GM19324 (cell line): ENCODE results near the gene POLR2E.

Source experiments
- ATAC-seq: cut with Tn5 transposase; IDR thresholded peaks from one replicate; pipeline ENCODE4 v1.9.1; 2021; ENCODE audit warnings: mild to moderate bottlenecking, moderate library complexity; ENCODE audit not compliant: unreplicated experiment, low FRiP score

Gene POLR2E

DNA sequence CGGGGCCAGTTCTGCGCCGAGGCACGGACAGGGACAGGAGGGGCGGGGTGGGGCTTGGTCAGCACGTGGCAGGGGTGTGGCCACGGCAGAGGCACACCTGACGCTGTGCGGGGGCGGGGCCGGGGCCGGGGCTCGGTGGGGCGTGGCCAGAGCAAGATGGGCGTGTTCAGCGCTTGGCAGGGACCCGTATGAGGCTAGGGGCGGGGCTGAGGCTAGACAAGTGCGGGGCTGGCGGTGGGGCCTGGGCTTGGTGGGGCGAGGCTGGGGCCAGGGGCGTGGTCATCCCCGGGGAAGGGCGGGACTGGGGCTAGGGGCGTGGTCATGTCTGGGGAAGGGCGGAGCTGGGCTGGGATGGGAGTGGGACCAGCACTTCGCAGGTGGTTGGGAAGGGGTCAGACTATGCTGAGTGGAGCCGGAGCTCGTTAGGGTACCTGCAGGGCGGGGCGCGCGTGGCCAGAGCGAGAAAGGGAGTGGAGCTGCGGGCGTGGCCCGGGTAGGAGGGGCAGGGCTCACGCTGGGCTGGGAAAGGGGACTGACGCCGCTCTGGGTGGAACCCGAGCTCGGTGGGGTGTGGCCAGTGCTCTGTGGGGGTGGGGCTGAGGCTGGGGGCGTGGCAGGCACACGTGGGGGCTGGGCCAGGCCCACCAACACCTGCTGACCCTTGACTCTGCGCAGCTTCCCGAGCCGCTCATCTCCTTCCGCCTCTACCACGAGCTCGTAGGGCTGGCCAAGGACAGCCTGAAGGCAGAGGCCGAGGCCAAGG lies 12.8 kb downstream of the POLR2E start:
- ATAC-seq = no peak

DNA sequence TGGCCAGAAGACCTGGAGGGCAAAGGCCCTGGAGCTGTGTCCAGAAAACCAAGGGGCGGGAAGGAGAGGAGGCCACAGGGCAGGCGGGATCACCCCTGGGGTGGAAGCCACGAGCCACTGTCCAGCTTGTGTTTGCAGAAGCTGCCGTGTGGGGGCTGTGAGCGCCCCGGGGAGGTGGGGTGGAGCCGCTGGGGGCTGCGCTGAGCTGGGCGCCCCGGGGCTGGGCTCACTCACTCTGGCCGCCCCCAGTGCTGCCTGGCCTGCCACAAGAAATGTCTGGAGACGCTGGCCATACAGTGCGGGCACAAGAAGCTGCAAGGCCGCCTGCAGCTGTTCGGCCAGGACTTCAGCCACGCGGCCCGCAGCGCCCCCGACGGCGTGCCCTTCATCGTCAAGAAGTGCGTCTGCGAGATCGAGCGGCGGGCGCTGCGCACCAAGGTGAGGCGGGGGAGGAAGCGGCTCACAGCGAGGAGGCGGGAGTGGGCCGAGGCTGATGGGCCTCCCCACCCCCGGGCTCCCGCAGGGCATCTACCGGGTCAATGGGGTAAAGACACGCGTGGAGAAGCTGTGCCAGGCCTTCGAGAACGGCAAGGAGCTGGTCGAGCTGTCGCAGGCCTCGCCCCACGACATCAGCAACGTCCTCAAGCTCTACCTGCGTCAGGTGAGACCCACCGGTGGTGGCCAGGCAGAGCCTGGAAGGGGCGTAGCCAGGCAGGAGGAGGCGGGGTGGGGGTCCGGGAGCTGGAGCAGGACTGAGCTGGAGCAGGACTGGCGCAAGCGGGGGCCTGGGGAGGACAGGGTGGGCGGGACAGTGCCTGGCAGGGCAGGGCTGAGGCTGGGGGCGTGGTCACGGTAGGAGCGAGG lies 13.6 kb downstream of the POLR2E start:
- no peak for ATAC-seq

GRCh38 chr19:1080360-1081161 lies 14.6 kb downstream of the POLR2E start:
- ATAC-seq = no peak

DNA sequence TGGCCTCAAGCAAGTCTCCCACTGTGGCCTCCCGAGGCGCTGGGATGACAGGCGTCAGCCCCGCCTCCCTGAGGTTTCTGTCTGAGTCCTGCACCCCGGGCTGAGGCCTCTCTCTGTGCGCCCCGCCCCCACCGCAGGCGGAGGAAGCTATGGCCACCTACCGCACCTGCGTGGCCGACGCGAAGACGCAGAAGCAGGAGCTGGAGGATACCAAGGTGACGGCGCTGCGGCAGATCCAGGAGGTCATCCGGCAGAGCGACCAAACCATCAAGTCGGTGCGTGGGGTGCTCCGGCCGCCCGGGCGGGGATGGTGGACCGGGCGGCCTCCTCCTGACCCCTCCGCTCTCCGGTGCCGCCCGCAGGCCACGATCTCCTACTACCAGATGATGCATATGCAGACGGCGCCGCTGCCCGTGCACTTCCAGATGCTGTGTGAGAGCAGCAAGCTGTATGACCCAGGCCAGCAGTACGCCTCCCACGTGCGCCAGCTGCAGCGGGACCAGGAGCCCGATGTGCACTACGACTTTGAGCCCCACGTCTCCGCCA lies 15.5 kb downstream of the POLR2E start:
- no peak for ATAC-seq

- peak; percentile 60 for ATAC-seq
Measured at GRCh38 chr19:1076951-1077350, 18.2 kb downstream of the POLR2E start.

DNA sequence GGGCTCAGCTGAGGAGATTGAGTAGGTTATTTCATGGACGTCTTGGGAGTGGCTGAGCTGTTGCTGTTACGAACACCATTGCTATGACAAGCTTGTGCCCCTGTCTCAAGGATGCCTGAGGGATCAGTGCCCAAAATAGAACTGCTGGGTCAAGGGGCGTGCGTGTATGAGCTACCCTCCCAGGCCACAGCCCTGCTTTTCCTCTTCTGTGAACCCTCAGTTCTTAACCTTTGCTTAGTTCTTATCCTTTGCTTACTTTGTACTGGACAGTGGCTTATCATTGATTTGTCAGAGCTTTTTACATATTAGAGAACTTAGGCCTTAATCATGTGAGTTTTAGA lies 19.2 kb downstream of the POLR2E start:
- no peak for ATAC-seq

DNA sequence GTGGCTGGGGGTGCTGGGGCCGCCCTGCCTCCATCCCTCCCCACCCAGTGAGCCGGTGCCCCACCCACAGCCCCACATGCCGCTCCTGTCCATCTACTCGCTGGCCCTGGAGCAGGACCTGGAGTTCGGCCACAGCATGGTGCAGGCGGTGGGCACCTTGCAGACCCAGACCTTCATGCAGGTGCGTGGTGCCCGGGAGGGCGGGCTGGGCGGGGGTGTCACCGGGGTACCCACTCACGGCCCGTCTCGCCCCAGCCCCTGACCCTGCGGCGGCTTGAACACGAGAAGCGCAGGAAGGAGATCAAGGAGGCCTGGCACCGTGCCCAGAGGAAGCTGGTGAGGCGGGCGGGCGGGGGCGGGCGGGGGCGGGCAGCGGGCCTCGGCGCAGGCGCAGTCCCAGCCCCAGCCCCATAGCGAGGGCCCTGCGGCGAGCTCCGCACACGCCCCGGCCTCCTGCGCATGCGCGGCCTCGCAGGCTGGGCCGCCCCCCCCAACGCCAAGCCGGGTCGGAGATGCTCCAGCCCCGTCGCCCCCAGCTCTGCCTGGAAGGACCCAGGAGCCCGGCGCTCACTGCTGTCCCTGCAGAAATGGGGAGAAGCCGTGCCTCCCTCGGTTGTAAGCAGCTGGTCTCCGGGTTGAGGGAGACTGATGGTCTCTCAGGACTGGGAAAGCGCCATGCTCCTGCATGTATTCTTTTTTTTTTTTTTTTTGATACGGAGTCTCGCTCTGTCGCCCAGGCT lies 20.5 kb downstream of the POLR2E start:
- ATAC-seq = peak; percentile 57

DNA sequence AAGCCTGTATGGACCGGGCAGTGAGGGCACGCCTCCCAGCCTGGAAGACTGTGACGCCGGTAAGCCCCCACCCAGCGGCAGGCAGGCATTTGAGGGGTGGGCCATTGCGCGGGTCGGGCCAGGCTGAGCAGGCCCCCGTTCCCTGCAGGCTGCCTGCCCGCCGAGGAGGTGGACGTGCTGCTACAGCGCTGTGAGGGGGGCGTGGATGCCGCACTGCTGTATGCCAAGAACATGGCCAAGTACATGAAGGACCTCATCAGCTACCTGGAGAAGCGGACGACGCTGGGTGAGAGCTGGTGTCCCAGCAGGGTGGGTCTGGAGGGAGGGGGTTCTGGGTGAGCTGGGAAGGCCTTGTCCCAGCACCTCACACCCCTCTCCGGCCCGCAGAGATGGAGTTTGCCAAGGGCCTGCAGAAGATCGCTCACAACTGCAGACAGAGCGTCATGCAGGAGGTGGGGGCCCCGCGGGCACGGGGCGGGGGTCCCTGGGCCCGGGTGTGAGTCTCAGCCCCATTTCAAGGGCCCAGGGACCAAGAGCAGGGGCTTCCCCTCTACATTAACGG lies 21.1 kb downstream of the POLR2E start:
- no peak for ATAC-seq

GRCh38 chr19:1073063-1073955 lies 21.9 kb downstream of the POLR2E start:
- no peak for ATAC-seq

DNA sequence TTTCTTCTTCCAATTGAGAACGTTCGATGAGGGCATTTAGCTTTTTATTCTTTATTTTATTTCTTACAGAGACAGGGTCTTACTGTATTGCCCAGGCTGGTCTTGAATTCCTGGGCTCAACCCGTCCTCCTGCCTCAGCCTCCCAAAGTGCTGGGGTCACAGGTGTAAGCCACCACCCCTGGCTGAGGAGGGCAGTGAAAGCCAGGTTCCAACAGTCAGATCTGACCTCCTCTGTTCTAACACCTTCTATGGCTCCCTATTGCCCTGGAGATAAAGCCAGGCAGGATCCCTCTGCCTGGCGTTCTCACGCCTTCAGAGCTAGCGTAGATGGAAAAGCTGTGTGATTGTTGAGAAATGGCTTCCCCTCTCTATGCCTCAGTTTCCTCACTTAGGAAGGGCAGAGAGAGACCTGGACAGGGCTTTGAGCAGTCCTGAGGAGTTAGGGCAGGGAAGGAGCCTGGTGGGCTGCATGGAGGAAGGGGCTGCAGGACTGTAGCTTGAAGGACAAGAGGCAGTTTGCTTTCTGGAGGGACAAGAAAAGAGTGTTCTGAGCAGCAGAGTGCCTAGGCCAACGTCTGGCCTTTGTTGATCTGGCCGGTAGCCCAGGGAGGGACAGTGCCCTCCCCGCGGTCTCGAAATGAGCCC lies 22.7 kb downstream of the POLR2E start:
- ATAC-seq = no peak

DNA sequence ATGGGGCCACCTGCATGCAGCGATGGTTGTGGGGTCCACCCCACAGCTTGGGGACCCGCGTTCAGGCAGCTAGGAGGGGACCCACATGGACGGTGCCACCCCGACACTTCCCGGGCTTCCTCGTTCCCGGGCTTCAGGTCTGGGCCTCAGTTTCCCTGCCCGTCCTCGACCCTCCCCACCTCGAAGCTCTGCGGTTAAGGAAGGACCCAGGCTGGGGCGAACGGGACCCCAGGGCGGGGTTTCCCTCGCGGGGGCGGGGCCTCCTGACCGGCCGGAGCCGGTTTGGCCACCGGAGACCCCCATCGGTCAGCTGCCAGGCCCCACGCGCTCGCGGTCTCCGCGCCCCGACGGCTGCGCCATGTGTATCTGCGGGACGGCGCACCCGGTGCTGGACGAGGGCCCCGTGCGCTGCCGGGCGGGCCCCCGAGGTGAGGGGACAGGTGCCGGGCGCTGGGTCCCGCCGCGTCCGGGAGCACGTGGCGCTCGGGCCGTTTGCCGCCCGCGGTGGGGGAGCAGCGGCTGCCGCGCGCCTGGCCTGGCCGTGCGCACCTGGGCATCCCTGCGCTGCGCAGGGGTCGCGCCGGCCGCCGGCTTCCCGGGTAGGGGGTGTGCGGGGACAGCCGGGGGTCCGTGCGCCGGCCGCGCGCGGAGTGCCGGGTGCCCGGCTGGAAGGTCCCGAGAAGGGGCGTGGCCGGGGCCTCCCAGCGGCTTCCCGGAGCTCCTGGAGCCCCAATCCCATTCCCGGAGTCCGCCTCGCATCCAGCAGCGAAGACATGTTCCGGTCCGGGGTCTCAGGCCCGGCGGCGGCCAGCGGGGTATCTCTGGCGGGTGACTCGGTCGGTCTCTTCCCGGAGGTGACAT lies 24.0 kb downstream of the POLR2E start:
- ATAC-seq = no peak

- no peak for ATAC-seq
Measured at GRCh38 chr19:1070576-1070930, 24.6 kb downstream of the POLR2E start.

DNA sequence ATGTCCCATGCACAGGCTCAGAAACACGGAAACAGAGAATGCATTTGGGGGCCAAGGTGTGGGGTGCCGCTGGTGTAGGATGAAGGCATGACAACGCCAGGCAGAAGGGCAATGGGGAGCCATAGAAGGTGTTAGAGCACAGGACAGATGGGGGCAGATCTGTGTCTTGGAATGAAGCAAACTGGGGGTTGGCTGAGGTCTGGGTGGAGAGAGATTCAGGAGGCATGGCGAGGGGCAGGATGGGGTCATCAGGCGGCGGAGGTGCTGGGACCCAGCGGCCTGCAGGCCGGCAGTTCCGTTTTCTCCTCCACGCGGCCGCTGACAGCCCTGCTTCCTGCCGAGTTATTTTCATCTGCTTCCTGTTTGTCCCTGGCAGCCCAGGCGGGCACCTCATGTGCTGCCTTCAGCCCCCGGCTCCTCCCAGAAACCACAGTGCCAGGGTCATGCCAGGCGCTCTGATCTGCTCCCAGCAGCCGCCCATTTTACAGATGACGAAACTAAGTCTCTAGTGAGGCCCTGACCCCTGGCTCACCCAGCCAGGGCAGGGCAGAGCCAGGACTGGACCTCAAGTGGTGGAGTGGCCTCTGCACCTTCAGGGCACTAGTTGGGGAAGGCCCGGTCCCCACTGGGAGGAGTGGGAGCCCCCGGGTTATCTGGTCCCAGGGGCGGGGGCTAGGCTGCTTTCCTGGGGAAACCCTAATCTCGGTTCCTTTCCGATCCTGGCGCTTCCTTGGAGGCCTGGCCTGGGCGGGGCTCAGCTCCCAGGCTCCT lies 26.0 kb downstream of the POLR2E start:
- ATAC-seq = no peak

DNA sequence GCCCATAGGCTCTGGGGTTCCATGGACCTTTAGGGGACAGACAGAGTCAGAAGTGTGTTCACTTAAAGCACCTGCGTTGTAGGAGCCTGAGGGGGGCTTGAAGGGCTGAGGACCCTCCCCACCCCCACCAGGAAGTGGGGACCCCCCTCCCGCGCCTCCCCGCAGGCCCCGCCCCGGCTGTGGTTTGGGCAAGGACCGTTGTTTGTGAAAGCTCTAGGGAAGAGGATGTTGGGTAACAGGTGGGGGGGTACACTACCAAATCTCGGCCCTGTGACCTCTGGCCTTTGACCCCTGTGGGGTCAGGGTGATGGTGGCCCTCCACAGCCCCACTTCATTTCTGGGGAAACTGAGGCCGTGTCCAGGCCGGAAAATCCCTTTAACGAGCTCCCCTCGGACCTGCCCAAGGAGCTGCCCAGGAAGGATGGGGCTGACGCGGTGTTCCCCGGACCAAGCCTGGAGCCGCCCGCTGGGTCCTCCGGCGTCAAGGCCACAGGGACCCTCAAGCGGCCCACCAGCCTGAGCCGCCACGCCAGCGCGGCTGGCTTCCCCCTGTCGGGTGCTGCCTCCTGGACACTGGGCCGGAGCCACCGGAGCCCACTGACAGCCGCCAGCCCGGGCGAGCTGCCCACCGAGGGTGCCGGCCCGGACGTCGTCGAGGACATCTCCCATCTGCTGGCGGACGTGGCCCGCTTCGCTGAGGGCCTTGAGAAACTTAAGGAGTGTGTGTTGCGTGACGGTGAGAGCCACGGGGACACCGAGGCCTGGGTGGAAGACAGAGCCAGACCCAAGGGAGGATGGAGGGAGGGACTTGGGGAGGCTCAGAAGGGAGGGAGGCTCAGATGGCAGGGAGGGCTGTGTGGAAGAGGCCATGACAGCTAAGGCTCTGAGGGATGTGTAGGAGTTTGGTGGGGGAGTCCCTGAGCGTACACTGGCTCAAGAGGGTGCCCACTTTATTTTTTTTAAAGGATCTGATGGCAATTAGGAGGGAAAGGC lies 26.9 kb downstream of the POLR2E start:
- no peak for ATAC-seq

- ATAC-seq = peak; percentile 17
Measured at GRCh38 chr19:1067341-1067957, 27.7 kb downstream of the POLR2E start.
